ENCODE measurements around the gene LRIT3.

The LRIT3 gene

DNA sequence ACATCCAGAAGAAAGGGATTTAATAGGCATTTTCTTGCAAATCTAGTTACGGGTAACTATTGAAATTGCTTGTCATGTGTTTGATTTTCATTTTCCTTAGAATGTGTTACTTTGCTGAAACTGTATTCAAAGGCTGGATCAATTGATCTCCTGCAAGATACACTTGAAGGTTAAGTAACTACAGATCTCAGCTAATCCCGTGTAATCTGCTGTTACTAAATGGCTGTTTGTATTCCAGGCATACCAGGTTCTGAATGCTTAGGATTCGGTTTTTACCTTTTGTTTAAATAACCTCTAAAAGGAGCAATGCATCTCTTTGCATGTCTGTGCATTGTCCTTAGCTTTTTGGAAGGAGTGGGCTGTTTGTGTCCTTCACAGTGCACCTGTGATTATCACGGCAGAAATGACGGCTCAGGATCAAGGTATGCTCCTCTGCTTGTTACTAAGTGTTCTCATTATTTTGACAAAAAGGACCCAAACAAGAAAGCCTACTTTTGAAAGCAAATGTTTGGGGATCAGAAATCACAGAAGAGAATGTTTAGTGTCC is at the start of gene LRIT3:
TSS of gene LRIT3 (plus strand) at position 212 of the 547 bp plus-strand sequence. CDS start at position 307, 95 bp downstream.
- DNase-seq (ENCODE audit: low spot score) = no peak

DNA sequence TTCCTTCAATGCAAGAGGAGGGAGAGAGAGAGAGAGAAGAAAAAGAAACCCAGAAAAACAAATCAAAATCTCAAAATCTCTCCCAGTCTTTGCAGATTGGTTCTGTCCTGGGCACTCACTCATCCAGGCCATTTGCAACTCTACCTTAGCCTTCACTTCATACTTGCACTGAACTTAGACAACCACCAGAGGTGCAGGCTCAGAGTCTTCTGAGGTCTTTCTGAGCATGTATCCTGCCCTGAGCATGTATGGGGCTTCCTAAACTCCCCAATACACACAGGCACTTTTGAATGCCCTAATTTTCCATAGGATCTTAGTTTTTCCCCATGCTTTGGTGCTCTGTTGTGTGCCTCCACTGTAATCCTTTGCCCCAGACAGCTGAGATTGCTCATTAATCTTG is 49.0 kb upstream of the LRIT3 start:
- DNase-seq (ENCODE audit: low spot score) = no peak

GRCh38 chr4:109801099-109801789 is 46.7 kb upstream of the LRIT3 start:
- DNase-seq (ENCODE audit: low spot score) = no peak

DNA sequence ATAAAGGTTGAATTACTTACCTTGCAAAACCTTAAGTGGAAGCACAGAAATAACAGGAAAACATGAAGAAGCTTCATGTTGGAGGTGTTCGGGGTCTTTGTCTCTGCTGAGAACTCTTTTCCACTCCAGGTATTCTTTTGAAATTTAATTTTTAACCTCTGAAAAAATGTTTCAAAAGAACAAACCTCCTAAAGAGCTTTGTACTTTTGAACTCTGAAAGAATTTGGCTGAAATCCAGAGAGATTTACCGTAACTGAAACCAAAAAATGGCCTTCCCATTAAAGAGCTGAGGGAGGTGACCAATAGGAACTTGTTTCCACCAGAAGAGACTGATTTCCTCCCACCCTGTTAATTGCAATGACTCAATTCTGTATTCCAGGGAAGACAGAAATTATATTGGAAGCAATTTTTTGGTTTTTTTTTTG is 46.0 kb upstream of the LRIT3 start, which contains the start of gene CFI:
TSS of gene CFI (minus strand) at position 105 of the 425 bp plus-strand sequence. CDS start at position 77, 28 bp downstream.
- no peak for DNase-seq (ENCODE audit: low spot score)

- DNase-seq (ENCODE audit: low spot score) = no peak
Observed at GRCh38 chr4:109803924-109804571, 43.9 kb upstream of the LRIT3 start.

GRCh38 chr4:109809655-109810054 is 38.3 kb upstream of the LRIT3 start:
- DNase-seq (ENCODE audit: low spot score) = no peak

GRCh38 chr4:109810552-109811387 is 37.1 kb upstream of the LRIT3 start:
- no peak for DNase-seq (ENCODE audit: low spot score)

- DNase-seq (ENCODE audit: low spot score) = no peak
Observed at GRCh38 chr4:109811707-109812106, 36.2 kb upstream of the LRIT3 start.

- peak; percentile 91 for DNase-seq (ENCODE audit: low spot score)
Observed at GRCh38 chr4:109815151-109816081, 32.5 kb upstream of the LRIT3 start, which contains the start of gene GAR1. GAR1 (plus strand) TSS chr4:109815762; CDS start chr4:109816165, 403 bp downstream.

DNA sequence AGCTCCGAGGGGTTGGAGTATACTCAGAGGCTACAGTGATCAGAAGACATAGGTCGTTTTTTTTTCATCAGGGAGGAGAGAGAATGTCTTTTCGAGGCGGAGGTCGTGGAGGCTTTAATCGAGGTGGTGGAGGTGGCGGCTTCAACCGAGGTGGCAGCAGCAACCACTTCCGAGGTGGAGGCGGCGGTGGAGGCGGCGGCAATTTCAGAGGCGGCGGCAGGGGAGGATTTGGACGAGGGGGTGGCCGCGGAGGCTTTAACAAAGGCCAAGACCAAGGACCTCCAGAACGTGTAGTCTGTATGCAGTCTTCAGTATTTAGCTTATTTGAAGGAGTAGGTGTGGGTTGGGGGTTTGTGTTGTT is 31.8 kb upstream of the LRIT3 start:
- no peak for DNase-seq (ENCODE audit: low spot score)

DNA sequence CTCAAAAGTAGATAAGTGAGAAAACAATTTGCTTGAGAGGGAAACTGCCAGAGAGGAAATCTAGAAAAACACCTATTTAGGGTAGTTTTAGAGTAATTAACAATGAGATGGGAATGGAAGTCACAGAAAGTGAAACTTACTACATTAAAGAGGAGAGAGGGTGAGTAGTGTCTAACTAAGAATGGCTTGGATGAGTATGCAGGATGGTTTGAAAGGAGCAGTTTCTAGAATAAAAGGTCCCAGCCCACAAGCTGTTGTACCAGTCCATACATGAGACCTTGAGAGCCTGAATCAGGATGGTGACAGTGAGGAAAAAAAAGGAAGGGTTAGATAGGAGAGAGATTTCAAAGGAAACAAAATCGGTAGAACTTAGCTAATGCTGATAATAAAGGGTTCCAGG is 31.0 kb upstream of the LRIT3 start:
- no peak for DNase-seq (ENCODE audit: low spot score)

GRCh38 chr4:109818268-109818667 is 29.6 kb upstream of the LRIT3 start:
- DNase-seq (ENCODE audit: low spot score) = no peak

DNA sequence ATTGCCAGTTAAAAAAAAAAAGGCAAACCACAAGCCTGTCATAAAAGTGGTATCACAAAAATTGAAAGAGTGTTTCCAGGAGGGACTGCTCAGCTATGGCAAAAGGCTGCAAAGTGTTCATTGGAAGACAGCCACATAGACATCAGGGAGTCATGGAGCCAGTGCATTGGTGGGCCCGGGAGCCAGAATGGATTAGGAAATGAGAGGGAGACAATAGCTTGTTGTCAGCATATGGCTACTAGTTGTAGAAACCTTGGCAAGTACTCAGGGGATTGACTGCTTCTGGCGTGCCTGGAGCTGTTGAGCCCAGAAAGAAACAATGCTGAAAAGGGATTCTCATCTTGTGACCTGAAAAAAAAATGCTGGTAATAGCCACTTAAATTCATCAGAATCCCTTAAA is 27.3 kb upstream of the LRIT3 start:
- peak; percentile 24 for DNase-seq (ENCODE audit: low spot score)

- no peak for DNase-seq (ENCODE audit: low spot score)
Observed at GRCh38 chr4:109821185-109821584, 26.7 kb upstream of the LRIT3 start.

DNA sequence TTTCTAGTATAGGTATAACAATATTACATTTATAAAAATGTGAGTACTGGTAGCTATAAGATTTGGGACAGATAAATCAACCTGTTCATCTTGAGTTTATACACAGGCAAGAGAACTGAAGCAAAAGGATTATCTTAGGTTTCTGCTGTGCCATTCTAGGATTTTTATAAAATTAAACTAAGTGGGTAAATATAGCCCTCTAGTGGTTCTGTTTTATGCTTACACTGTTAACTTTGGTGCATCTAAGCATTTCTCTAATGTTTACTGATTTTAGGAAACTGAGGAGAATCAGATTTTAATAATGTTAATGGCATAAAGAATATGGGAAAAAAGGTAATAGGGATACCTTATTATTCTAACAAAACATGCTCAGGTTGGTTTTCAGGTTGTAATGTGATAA is 21.2 kb upstream of the LRIT3 start:
- DNase-seq (ENCODE audit: low spot score) = no peak

DNA sequence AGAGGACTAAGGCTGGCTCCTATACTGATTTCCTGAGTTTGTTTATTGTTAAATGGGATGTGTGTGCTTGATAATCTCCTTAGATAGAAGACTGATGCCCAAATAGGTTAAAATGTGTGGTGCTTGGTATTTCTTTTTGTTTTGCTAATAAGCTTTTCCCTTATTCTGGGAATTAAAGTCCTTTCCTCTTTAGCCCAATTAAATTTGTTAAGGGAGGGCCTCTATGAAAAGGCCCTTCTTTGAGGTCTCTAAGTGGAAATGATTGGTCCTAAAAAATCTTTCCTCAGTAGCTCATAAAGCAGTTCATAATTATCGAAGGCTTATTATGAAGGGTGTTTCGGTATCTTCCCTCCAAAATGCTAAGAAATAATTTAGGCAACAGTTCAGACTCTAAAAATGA is 20.2 kb upstream of the LRIT3 start, which contains the start of gene RRH:
TSS of gene RRH (plus strand) at position 301 of the 400 bp plus-strand sequence. CDS start at position 357, 56 bp downstream.
- no peak for DNase-seq (ENCODE audit: low spot score)

- DNase-seq (ENCODE audit: low spot score) = no peak
Observed at GRCh38 chr4:109833756-109834155, 14.2 kb upstream of the LRIT3 start.

DNA sequence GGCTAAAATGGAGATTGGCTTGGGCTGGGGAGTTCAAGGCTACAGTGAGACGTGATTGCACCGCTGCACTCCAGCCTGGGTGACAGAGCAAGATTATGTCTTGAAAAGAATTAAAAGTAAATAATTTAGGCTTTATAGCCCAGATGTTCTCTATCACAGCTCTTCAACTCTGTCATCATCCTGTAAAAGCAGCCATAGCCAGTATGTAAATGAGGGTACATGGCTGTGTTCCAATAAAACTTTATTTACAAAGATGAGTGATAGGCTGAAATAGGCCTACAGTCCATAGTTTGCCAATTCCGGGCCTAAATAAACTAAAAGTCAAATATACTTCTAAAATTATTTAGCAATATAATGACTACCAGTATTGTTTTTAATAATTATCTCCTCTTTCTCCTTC is 10.9 kb upstream of the LRIT3 start:
- no peak for DNase-seq (ENCODE audit: low spot score)

GRCh38 chr4:109846395-109847098 is 1.4 kb upstream of the LRIT3 start:
- DNase-seq (ENCODE audit: low spot score) = no peak

- DNase-seq (ENCODE audit: low spot score) = no peak
Observed at GRCh38 chr4:109848501-109848900, 594 bp downstream of the LRIT3 start.
